Epidermal melanocyte (primary cell): ENCODE results near the gene PTPN18.

Experiments
- DNase-seq: peaks from one replicate; pipeline ENCODE4 v3.0.0; 2011; ENCODE audit warnings: low spot score; ENCODE audit not compliant: insufficient read length

The PTPN18 gene

GRCh38 chr2:130363479-130363878 lies 7.6 kb downstream of the PTPN18 start:
- DNase-seq = no peak

GRCh38 chr2:130365075-130365474 lies 9.2 kb downstream of the PTPN18 start:
- DNase-seq = no peak

GRCh38 chr2:130365963-130366362 lies 10.1 kb downstream of the PTPN18 start:
- no peak for DNase-seq

GRCh38 chr2:130366720-130367119 lies 10.9 kb downstream of the PTPN18 start:
- DNase-seq = no peak

GRCh38 chr2:130368786-130369185 lies 12.9 kb downstream of the PTPN18 start:
- no peak for DNase-seq

- no peak for DNase-seq
These were observed 13.6 kb downstream of the PTPN18 start for GRCh38 chr2:130369311-130369964.

GRCh38 chr2:130369965-130370341 lies 14.1 kb downstream of the PTPN18 start:
- no peak for DNase-seq

- no peak for DNase-seq
These were observed 14.6 kb downstream of the PTPN18 start for GRCh38 chr2:130370490-130370889.

- peak; percentile 23 for DNase-seq
These were observed 15.8 kb downstream of the PTPN18 start for GRCh38 chr2:130371723-130372054.

GRCh38 chr2:130372055-130372832 lies 16.4 kb downstream of the PTPN18 start:
- peak; percentile 89 for DNase-seq

- no peak for DNase-seq
These were observed 17.3 kb downstream of the PTPN18 start for GRCh38 chr2:130372833-130373807.

GRCh38 chr2:130373808-130374365 lies 18.0 kb downstream of the PTPN18 start:
- DNase-seq = no peak

- DNase-seq = no peak
These were observed 18.9 kb downstream of the PTPN18 start for GRCh38 chr2:130374587-130375290.

GRCh38 chr2:130375291-130376266 lies 19.7 kb downstream of the PTPN18 start:
- no peak for DNase-seq

GRCh38 chr2:130376433-130377293 lies 20.8 kb downstream of the PTPN18 start:
- DNase-seq = no peak

- DNase-seq = no peak
These were observed 21.6 kb downstream of the PTPN18 start for GRCh38 chr2:130377491-130377890.

- DNase-seq = no peak
These were observed 22.5 kb downstream of the PTPN18 start for GRCh38 chr2:130378206-130378897.

- DNase-seq = no peak
These were observed 23.0 kb downstream of the PTPN18 start for GRCh38 chr2:130378898-130379214.
